Measurements from ENCODE around the gene SWAP70. TPM values are rescaled to one million over a fixed set of nuclear protein-coding genes. Genes with fewer than 3 reads are reported as not detected.

SWAP70 gene
- total and polyA plus RNA-seq, 9 of the 15 experiments (the other 6 are each of a cell fraction or from before 2014, with no cell fraction given) = 1.7 to 4.9 (median 3.9) TPM

DNA sequence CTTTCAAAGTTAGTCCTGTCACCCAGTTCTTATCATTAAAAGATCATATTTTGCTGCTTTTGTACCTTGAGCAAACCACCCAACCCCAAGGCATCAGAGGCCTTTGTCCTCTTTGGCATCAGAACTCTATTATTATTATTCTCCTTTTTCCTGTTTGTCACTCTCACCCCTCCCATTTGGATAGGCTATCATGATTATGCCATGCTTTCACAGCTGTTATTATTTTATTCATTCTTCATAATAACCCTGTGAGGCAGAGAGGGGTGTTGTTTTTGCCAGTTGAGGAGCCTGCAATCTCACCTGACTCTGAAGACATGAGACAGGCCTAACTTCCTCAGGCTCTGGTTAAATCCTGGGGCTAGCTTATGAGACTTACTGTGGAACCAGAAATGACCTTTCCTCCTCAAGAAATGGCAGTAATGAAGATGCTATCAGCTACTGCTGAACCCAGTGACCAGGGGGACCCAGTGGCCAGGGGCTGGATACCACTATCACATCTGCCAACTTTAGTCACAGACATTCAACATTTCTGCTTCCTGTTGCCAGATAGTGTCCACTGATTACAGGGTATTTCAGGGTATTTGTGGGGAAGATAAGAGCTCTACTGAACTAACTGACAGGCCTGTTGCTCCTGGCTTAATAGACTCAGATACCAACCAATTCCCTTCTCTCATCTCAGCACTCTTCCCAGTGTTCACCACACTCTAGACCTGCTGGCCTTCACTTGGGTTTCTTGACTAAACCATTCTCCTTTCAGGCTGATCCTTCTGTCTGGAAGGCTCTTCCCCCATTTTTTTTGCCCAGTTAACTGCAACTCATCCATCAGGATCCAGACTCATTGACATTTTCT is 11.8 kb upstream of the SWAP70 start (continued):
- TF ChIP-seq KLF13 (tag; IDR thresholded peaks at IDR 0.05; ENCODE audit: borderline replicate concordance, low read depth) = no peak
- TF ChIP-seq, protein P1, sequence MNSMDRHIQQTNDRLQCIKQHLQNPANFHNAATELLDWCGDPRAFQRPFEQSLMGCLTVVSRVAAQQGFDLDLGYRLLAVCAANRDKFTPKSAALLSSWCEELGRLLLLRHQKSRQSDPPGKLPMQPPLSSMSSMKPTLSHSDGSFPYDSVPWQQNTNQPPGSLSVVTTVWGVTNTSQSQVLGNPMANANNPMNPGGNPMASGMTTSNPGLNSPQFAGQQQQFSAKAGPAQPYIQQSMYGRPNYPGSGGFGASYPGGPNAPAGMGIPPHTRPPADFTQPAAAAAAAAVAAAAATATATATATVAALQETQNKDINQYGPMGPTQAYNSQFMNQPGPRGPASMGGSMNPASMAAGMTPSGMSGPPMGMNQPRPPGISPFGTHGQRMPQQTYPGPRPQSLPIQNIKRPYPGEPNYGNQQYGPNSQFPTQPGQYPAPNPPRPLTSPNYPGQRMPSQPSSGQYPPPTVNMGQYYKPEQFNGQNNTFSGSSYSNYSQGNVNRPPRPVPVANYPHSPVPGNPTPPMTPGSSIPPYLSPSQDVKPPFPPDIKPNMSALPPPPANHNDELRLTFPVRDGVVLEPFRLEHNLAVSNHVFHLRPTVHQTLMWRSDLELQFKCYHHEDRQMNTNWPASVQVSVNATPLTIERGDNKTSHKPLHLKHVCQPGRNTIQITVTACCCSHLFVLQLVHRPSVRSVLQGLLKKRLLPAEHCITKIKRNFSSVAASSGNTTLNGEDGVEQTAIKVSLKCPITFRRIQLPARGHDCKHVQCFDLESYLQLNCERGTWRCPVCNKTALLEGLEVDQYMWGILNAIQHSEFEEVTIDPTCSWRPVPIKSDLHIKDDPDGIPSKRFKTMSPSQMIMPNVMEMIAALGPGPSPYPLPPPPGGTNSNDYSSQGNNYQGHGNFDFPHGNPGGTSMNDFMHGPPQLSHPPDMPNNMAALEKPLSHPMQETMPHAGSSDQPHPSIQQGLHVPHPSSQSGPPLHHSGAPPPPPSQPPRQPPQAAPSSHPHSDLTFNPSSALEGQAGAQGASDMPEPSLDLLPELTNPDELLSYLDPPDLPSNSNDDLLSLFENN (IDR thresholded peaks at IDR 0.05; ENCODE audit: low read depth in 2 of 2, low read length in 2 of 2) = 0 out of 4 replicates have a peak, but pooled peaks of 1 of the 2 experiments have one; percentile 60
- TF ChIP-seq, protein P2, sequence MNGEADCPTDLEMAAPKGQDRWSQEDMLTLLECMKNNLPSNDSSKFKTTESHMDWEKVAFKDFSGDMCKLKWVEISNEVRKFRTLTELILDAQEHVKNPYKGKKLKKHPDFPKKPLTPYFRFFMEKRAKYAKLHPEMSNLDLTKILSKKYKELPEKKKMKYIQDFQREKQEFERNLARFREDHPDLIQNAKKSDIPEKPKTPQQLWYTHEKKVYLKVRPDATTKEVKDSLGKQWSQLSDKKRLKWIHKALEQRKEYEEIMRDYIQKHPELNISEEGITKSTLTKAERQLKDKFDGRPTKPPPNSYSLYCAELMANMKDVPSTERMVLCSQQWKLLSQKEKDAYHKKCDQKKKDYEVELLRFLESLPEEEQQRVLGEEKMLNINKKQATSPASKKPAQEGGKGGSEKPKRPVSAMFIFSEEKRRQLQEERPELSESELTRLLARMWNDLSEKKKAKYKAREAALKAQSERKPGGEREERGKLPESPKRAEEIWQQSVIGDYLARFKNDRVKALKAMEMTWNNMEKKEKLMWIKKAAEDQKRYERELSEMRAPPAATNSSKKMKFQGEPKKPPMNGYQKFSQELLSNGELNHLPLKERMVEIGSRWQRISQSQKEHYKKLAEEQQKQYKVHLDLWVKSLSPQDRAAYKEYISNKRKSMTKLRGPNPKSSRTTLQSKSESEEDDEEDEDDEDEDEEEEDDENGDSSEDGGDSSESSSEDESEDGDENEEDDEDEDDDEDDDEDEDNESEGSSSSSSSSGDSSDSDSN (IDR thresholded peaks at IDR 0.05; ENCODE audit: borderline replicate concordance in 1 of 2, low read depth in 2 of 2, low read length in 2 of 2) = no peak
- 0 out of 4 replicates have a peak, but pooled peaks of 1 of the 2 experiments have one; percentile 3 for TF ChIP-seq RAD21 (CRISPR knock-in tag; conservative IDR thresholded peaks at IDR 0.05 in 1 of 2, IDR thresholded peaks at IDR 0.05 in 1 of 2)
- TF ChIP-seq CEBPB (tag; IDR thresholded peaks at IDR 0.05) = no peak
- TF ChIP-seq ETV5 (CRISPR knock-in tag; IDR thresholded peaks at IDR 0.05; ENCODE audit: low read depth) = 0 out of 2 replicates have a peak, but pooled peaks have one; percentile 45
- TF ChIP-seq CTBP1 (IDR thresholded peaks at IDR 0.05; ENCODE audit: borderline replicate concordance) = peak; percentile 73; the same call in 1 of the 2 replicates
- TF ChIP-seq, protein P3, sequence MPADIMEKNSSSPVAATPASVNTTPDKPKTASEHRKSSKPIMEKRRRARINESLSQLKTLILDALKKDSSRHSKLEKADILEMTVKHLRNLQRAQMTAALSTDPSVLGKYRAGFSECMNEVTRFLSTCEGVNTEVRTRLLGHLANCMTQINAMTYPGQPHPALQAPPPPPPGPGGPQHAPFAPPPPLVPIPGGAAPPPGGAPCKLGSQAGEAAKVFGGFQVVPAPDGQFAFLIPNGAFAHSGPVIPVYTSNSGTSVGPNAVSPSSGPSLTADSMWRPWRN (IDR thresholded peaks at IDR 0.05; ENCODE audit: low read depth) = peak; percentile 59
- no peak for TF ChIP-seq FOXO4 (CRISPR knock-in tag; IDR thresholded peaks at IDR 0.05)
- peak; percentile 42; the same call in 1 of the 2 replicates for TF ChIP-seq NR2C1 (IDR thresholded peaks at IDR 0.05)
- peak; percentile 52 for TF ChIP-seq NR2C1 (tag; IDR thresholded peaks at IDR 0.05)
- TF ChIP-seq RFX5 (IDR thresholded peaks at IDR 0.05; ENCODE audit: low read depth, low read length) = no peak
- no peak for TF ChIP-seq KAT8 (IDR thresholded peaks at IDR 0.05; ENCODE audit: low read depth)
- no peak for TF ChIP-seq ZFP30 (CRISPR knock-in tag; IDR thresholded peaks at IDR 0.05; ENCODE audit: borderline replicate concordance)
- TF ChIP-seq NFIX (CRISPR knock-in tag; IDR thresholded peaks at IDR 0.05; ENCODE audit: low read depth) = no peak
- TF ChIP-seq IFI16 (CRISPR knock-in tag; IDR thresholded peaks at IDR 0.05) = no peak

Measured in K562 (cell line).